ENCODE data around the gene TMEM147.

TMEM147 gene

DNA sequence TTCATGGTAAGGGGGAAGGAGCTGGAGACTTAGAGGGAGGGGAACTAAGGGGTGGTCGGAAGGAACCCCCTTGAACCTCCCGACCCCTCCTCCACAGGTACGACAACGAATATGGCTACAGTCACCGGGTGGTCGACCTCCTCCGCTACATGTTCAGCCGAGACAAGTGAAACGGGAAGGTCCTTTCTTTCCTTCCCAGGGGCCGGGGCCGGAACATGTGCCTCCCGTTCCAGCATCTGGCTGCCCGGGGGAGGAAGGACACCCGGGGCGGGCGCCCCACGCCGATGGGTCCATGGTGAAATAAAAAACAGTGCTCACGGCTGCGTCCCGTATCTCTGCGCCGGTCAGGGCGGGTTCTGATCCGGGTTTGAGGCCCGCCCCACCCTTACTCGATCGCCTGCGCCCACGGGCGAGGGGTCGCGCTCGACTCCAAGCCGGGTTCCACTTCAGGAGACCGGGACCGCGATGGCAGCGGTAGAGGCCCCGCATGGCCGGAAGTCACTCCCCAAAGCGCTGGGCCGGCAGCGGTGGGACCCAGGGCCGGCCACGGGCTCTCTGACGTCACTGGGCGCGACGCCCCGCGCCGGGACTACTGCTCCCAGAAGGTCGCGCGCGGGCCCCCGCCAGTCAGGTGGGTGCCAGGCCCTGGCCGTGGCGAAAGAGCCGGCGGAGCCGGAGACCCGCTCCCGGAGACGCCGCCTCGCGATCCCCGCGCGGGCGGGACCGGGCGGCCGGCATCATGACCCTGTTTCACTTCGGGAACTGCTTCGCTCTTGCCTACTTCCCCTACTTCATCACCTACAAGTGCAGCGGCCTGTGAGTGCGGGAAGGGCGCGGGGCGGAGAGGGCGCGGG, at the start of gene TMEM147:
Gene TMEM147 (plus strand): TSS at position 626 of the 854 bp plus-strand sequence. CDS start 114 bp downstream, at position 740.
- peak; percentile 79 to 85 for DNase-seq

DNA sequence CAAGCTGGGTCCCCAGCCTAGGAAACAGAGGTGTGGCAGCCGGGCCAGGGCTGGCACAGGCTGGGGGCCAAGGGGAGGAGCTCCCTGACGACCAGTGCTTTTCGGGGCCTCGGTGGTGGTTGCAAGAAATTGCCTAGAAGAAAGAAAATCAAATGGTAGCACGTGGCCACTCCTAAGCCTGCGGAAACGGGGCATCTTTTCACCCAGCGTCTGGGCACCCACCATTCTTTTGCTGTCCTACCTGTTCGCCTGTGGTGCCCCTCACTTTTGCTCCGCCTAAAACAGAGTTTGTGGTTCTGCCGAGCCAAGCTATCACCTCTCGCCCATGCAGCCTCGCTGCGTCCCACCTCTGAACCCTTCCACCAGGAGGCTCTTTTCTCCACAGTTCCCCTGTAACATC, 48.0 kb upstream of the TMEM147 start:
- DNase-seq = no peak

DNA sequence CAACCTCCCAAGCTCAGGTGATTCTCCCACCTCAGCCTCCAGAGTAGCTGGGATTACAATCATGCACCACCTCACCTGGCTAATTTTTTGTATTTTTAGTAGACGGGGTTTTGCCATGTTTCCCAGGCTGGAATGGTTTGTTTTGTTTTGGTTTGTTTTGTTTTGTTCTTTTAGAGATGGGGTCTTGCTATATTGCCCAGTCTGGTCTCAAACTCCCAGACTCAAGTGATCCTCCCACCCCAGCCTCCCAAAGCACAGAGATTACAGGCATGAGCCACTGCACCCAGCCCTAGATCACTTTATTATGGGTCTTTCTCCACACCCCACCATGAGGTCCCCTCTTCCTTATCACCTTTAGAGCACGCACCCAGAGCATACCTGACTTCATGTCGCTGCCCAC, 47.2 kb upstream of the TMEM147 start:
- no peak for DNase-seq

DNA sequence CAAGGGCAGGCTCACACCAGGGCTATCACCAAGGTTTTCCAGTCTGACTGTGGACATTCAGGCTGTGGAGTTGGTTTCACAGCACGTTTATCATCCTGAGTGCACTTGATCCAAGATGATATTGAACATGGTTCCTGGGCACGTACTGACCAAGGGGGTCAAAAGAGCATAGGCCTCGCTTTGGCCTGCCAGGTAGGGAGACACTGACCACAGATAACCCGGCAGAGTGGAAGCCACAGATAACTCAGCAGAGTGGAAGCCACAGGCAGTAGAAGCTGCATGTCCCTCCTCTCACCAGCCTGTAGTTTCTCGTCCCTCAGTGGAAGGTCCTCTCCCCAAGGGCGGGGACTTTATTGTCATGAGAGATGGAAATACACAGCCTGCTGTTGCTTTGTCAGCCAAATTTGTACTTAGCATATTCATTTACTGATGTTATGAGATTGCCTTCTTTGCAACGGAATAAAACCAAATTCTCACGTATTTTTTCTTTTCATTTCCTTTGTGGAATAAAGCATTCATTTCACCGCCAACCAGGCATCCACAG, 46.4 kb upstream of the TMEM147 start:
- DNase-seq = no peak

GRCh38 chr19:35500611-35501010, 44.8 kb upstream of the TMEM147 start:
- no peak for DNase-seq

- DNase-seq = no peak
Measured at GRCh38 chr19:35501684-35502083, 43.7 kb upstream of the TMEM147 start.

DNA sequence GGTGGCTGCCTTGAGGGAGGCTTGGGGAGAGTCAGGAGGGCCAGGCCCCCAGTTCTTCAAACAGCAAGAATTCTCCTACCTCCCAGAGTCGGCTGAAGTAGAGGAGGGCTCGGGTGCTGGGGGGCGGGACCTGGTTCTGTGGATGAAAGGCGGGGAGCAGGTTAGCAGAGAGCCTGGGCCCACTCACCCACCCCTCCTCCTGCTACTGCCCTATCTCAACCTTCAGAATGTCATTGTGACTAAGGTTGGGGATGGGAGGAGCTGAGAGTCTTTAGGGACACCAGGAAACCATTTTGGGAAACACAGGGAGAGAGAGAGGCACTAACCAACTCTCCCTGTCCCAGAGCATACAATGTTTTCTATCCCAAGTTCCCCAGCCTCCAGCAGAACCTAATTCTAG, 42.7 kb upstream of the TMEM147 start:
- DNase-seq = no peak

GRCh38 chr19:35506011-35506410, 39.4 kb upstream of the TMEM147 start:
- no peak for DNase-seq

DNA sequence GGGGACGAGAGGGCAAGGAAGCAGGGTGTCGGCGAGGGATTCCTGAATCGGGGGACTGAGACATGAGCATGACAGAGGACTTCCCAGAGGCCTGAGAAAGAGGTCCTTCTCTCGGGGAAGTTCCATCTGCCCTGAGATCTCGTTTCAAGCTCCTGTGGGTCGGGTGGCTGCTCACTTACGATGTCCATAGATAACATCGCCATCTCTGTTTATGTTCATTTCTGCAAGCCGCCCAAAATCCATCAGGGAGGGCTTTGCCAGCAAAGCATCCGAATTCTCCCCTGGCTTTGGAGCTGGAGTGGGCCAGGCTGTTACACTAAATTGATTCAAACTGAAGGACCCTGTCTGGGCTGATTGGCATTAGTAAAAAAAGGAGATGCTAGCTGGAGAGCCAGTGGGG, 37.9 kb upstream of the TMEM147 start:
- DNase-seq = no peak

GRCh38 chr19:35508129-35508528, 37.3 kb upstream of the TMEM147 start:
- no peak for DNase-seq

DNA sequence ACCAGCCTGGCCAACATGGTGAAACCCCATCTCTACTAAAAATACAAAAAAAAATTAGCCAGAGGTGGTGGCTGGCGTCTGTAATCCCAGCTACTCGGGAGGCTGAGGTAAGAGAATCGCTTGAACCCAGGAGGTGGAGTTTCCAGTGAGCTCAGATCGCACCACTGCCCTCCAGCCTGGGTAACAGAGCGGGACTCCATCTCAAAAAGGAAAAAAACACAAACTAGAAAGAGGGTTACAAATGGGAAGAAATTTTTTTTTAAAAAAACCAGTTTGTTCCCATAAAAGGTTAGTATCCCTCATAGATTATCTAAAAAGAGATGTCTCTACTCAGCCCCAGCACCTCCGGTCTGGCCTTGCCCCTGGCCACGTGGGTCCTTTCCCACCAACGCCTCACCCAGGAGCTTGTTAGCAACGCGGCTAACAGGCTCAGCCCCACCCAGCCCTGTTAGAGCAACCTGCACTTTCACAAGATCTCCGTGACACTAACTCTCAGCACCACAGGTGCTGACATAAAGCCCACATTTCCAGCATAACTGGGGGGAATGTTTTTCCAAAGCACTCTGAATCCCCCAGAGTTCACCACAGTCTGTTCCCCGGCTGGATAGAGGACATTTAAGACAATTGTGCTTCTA, 36.3 kb upstream of the TMEM147 start:
- no peak for DNase-seq

GRCh38 chr19:35509861-35510625, 35.4 kb upstream of the TMEM147 start:
- peak; percentile 81 to 84 for DNase-seq

- no peak for DNase-seq
Measured at GRCh38 chr19:35510626-35510964, 34.8 kb upstream of the TMEM147 start.

DNA sequence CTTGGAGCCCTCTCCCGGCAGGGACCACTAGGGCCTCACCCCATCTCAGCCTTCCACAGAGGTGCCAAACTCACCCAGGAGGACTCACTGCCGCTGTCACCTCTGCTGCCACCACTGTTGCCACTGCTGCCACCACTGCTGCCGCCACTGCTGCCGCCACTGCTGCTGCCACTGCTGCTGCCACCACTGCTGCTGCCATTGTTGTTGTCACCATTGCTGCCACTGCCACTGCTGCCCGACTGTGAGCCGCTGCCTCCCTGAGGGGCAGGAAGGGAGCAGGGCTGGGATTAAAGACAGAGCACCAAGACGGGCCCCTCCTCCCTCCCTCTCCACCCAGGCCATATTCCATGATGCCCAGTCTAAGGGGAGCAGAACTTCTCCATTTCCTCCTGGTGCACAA, 34.1 kb upstream of the TMEM147 start:
- no peak for DNase-seq

DNA sequence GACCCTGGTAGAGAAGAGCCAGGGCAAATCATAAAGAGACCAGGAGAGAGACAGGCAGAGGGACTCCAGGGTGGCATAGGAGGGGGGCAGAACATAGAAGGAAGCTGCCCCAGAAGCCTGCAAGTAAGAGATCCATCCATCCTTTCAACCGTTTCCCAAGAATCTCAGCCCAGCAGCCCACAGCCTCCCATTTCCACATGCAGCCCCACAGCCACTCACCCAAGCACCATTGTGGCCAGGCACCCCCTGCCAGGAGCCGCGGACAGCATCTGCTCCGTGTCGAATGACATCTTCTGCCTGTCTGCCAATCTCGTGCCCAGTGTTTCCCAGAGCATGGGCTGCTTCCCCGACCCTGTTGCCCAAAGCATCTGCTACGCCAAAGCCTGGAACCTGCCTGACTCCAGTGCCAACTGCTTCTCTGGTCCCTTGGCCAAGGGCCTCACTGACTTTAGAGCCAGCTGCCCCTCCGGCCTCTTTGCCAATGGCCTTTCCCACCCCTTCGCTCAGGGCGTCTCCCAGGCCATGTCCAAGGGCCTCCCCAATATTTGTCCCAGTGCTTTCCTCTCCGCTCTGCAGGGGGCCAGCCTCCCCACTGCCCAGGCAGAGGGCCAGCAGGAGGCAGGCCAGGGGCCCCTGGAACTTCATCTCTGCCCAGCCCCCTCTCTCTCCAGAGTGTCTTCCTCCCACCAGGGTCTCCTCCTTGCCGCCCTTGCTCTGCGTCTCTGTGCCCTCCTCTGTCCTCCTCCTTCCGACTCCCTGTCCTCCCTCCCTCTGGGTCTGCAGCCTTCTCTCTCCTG, 32.4 kb upstream of the TMEM147 start:
- no peak for DNase-seq

GRCh38 chr19:35513628-35514281, 31.7 kb upstream of the TMEM147 start, which contains the start of gene DMKN:
DMKN (minus strand) TSS chr19:35513649; CDS start chr19:35513475, 174 bp downstream.
- no peak for DNase-seq

DNA sequence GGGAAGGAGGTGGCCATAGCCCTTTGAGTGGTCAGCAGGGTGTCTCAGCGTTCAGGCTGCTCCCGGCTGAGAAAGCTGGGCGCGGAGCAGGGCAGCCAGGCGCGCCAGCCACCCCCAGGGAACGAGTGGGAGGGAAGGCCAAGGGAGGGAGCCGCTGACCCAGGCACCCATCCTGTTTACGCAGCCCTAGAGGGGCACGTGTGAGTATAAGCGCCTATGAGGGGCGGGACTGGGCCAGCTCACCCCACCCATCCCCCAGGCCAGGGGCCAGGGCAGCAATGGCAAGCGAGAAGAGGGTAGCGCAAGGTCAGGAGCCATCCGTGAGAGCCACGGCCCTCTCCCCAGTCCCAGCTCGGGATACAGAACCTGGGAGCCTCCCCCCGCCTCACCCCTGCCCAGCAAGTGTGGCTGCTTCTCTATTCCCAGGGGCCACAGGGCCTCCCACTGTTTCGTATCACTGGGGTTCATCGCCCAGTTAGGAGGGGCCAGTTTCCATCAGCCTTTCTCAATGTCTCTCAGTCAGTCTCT, 31.1 kb upstream of the TMEM147 start:
- no peak for DNase-seq

DNA sequence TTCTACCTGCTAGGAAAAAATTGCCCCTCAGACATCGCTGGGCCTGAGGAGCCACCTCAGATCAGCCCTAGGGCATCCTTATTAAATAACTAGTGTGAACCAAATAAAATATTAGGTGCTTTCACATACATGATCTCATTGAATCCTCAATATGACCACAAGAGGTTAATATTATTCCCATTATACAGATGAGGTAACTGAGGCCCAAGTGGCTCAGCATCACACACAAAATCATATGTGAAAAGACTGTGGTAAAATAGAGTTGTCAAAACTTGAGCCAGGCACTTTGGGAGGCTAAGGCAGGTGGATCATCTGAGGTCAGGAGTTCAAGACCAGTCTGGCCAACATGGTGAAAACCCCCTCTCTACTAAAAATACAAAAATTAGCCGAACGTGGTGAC, 29.1 kb upstream of the TMEM147 start:
- DNase-seq = no peak

- no peak for DNase-seq
Measured at GRCh38 chr19:35517342-35517741, 28.1 kb upstream of the TMEM147 start.

DNA sequence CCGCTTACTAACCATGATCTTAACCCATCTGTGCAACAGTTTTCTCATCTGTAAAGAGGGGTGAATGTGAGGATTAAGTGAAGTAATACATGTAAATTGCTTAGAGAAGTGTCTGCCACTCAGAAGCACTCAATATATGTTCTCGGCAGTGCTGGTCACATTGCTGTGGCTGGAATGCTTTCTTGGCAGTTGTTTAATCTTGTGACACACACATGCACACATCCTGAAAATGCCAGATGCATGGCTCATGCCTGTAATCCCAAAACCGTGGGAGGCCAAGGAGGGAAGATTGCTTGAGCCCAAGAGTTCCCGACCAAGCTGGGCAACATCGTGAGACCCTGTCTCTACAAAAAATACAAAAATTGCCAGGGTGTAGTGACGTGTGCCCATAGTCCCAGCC, 27.1 kb upstream of the TMEM147 start:
- DNase-seq = no peak

GRCh38 chr19:35519291-35519690, 26.1 kb upstream of the TMEM147 start:
- DNase-seq = no peak
